GM23338 (cell line): Measurements from ENCODE around the gene JAKMIP1. TPM values are rescaled to one million over a fixed set of nuclear protein-coding genes. Genes with fewer than 3 reads are reported as not detected.

Experiments used
- ATAC-seq: fragments of 200-7000 bp; cut with Tn5 transposase; 3 replicates; pipeline ENCODE4 v1.9.1; 2020
- DNase-seq: peaks from one replicate; pipeline ENCODE4 v3.0.0-alpha.2; 2015; ENCODE audit warnings: low spot score
- H2AFZ ChIP-seq: fragments of 200-600 bp; sonication (generic); 2 replicates; pipeline ENCODE4 v1.8.0; 2016; ENCODE audit warnings: antibody characterized with exemption, mild to moderate bottlenecking, moderate library complexity
- H3F3A ChIP-seq: fragments of 200-600 bp; sonication (generic); replicated peaks from 2 replicates; pipeline ENCODE4 v1.8.0; 2017; ENCODE audit warnings: antibody characterized with exemption, mixed run types, low read depth
- H3K27ac ChIP-seq: fragments of 200-600 bp; sonication (generic); 2 replicates; pipeline ENCODE4 v1.6.1; 2016; ENCODE audit warnings: low read depth
- H3K27me3 ChIP-seq: fragments of 200-600 bp; sonication (generic); 2 replicates; pipeline ENCODE4 v1.8.0; 2016; ENCODE audit warnings: mild to moderate bottlenecking, mixed run types, moderate library complexity; ENCODE audit not compliant: insufficient read depth
- H3K36me3 ChIP-seq: fragments of 200-600 bp; sonication (generic); 2 replicates; pipeline ENCODE4 v1.8.0; 2016; ENCODE audit warnings: mild to moderate bottlenecking; ENCODE audit not compliant: insufficient read depth
- H3K4me1 ChIP-seq: fragments of 200-600 bp; sonication (generic); 2 replicates; pipeline ENCODE4 v1.8.0; 2016; ENCODE audit warnings: mild to moderate bottlenecking, moderate library complexity; ENCODE audit not compliant: insufficient read depth
- H3K4me2 ChIP-seq: fragments of 200-600 bp; sonication (generic); 2 replicates; pipeline ENCODE4 v1.7.1; 2017; ENCODE audit warnings: mixed run types
- H3K4me3 ChIP-seq: fragments of 200-600 bp; sonication (generic); 2 replicates; pipeline ENCODE4 v1.6.1; 2016; ENCODE audit warnings: mixed run types
- H3K79me2 ChIP-seq: fragments of 200-600 bp; sonication (generic); replicated peaks from 2 replicates; pipeline ENCODE4 v1.8.0; 2017; ENCODE audit warnings: mild to moderate bottlenecking; ENCODE audit not compliant: insufficient read depth
- H3K9me2 ChIP-seq: fragments of 200-600 bp; sonication (generic); 2 replicates; pipeline ENCODE4 v1.8.0; 2017; ENCODE audit not compliant: insufficient read depth
- H4K20me1 ChIP-seq: fragments of 200-600 bp; sonication (generic); replicated peaks from 2 replicates; pipeline ENCODE4 v1.8.0; 2017; ENCODE audit warnings: mild to moderate bottlenecking; ENCODE audit not compliant: insufficient read depth
- H3K27ac Mint-ChIP-seq: 2 replicates; pipeline ENCODE4 v1.8.0; 2020; ENCODE audit warnings: inconsistent platforms, mild to moderate bottlenecking, moderate library complexity, mixed read lengths
- H3K27me3 Mint-ChIP-seq: 3 replicates; pipeline ENCODE4 v1.8.0; 2022; ENCODE audit warnings: low read depth, mild to moderate bottlenecking, moderate library complexity, mixed read lengths, inconsistent platforms; ENCODE audit not compliant: insufficient read depth, poor library complexity
- H3K36me3 Mint-ChIP-seq: 3 replicates; pipeline ENCODE4 v1.8.0; 2021; ENCODE audit warnings: low read depth, mild to moderate bottlenecking, inconsistent platforms, moderate library complexity, mixed read lengths
- H3K4me1 Mint-ChIP-seq: 3 replicates; pipeline ENCODE4 v1.8.0; 2020; ENCODE audit warnings: mild to moderate bottlenecking, inconsistent platforms, mixed read lengths
- H3K4me3 Mint-ChIP-seq: 3 replicates; pipeline ENCODE4 v1.8.0; 2021; ENCODE audit warnings: moderate library complexity, mild to moderate bottlenecking, inconsistent platforms, mixed read lengths
- H3K9me3 Mint-ChIP-seq: 3 replicates; pipeline ENCODE4 v1.8.0; 2020; ENCODE audit warnings: moderate library complexity, mild to moderate bottlenecking, inconsistent platforms, mixed read lengths
- CREB1 ChIP-seq: fragments of 250-450 bp; sonication (Bioruptor Pico); IDR thresholded peaks from 2 replicates; pipeline ENCODE4 v1.5.0; 2020; ENCODE audit warnings: low read depth, mild to moderate bottlenecking, moderate library complexity
- EZH2 ChIP-seq: fragments of 200-600 bp; sonication (generic); IDR thresholded peaks from one replicate; pipeline ENCODE4 v1.8.0; 2017; ENCODE audit warnings: antibody characterized with exemption, mild to moderate bottlenecking, low read depth; ENCODE audit not compliant: unreplicated experiment
- EZH2phosphoT487 ChIP-seq: fragments of 200-600 bp; sonication (generic); IDR thresholded peaks from one replicate; pipeline ENCODE4 v1.8.1; 2018; ENCODE audit warnings: antibody characterized with exemption; ENCODE audit not compliant: unreplicated experiment
- JUNB ChIP-seq: IDR thresholded peaks from one replicate; pipeline ENCODE4 v1.6.1; 2016; ENCODE audit warnings: antibody characterized with exemption; ENCODE audit not compliant: unreplicated experiment
- NANOG ChIP-seq: IDR thresholded peaks from 2 replicates; pipeline ENCODE4 v1.6.1; 2016; ENCODE audit warnings: antibody characterized with exemption, borderline replicate concordance
- POLR2AphosphoS5 ChIP-seq: IDR thresholded peaks from 2 replicates; pipeline ENCODE4 v1.6.1; 2016; ENCODE audit warnings: antibody characterized with exemption, low read depth
- STAT1 ChIP-seq: IDR thresholded peaks from one replicate; pipeline ENCODE4 v1.6.1; 2016; ENCODE audit warnings: antibody characterized with exemption; ENCODE audit not compliant: unreplicated experiment
- ZNF114 ChIP-seq: fragments of 250-450 bp; sonication (Bioruptor Pico); IDR thresholded peaks from 2 replicates; pipeline ENCODE4 v1.5.0; 2020; ENCODE audit warnings: mild to moderate bottlenecking, moderate library complexity
- ZNF331 ChIP-seq: fragments of 250-450 bp; sonication (Bioruptor Pico); IDR thresholded peaks from 2 replicates; pipeline ENCODE4 v1.5.0; 2020; ENCODE audit warnings: low read depth, mild to moderate bottlenecking, moderate library complexity
- polyA plus RNA-seq: library from polyadenylated mRNA; unstranded; fragments of >200 nt; fragmentation: Nextera tagmentation; extraction: Ambion mirVana; gene quantifications from 2 replicates; pipeline ENCODE4 v1.2.1, GENCODE V29; 2016
- total RNA-seq: library from RNA; depleted of rRNA; stranded (reverse); fragments of >200 nt; shearing (Covaris generic); gene quantifications from 2 replicates; pipeline ENCODE4 v1.2.3, GENCODE V29; 2014
- TF ChIP-seq, protein P1 (sequence below), 2 experiments: fragments of 200-600 bp in 1 of 2; sonication (generic) in 1 of 2; conservative IDR thresholded peaks; 2 replicates each; pipeline versions ENCODE4 v1.5.1 to v1.6.1; 2016 to 2017; ENCODE audit warnings: antibody characterized with exemption in 2 of 2, low read depth in 2 of 2, mild to moderate bottlenecking in 2 of 2, moderate library complexity in 1 of 2
- TF ChIP-seq, protein P2 (sequence below): IDR thresholded peaks from 2 replicates; pipeline ENCODE4 v1.6.1; 2016; ENCODE audit warnings: antibody characterized with exemption
- TF ChIP-seq, protein P3 (sequence below): IDR thresholded peaks from one replicate; pipeline ENCODE4 v1.6.1; 2018; ENCODE audit warnings: antibody characterized with exemption; ENCODE audit not compliant: unreplicated experiment
- TF ChIP-seq, protein P4 (sequence below): fragments of 250-450 bp; sonication (Bioruptor Pico); IDR thresholded peaks from 2 replicates; pipeline ENCODE4 v1.5.0; 2020; ENCODE audit warnings: mild to moderate bottlenecking, moderate library complexity

JAKMIP1 gene
- total and polyA plus RNA-seq, 2 experiments from 2014 or later = 4.6 to 5.1 TPM

DNA sequence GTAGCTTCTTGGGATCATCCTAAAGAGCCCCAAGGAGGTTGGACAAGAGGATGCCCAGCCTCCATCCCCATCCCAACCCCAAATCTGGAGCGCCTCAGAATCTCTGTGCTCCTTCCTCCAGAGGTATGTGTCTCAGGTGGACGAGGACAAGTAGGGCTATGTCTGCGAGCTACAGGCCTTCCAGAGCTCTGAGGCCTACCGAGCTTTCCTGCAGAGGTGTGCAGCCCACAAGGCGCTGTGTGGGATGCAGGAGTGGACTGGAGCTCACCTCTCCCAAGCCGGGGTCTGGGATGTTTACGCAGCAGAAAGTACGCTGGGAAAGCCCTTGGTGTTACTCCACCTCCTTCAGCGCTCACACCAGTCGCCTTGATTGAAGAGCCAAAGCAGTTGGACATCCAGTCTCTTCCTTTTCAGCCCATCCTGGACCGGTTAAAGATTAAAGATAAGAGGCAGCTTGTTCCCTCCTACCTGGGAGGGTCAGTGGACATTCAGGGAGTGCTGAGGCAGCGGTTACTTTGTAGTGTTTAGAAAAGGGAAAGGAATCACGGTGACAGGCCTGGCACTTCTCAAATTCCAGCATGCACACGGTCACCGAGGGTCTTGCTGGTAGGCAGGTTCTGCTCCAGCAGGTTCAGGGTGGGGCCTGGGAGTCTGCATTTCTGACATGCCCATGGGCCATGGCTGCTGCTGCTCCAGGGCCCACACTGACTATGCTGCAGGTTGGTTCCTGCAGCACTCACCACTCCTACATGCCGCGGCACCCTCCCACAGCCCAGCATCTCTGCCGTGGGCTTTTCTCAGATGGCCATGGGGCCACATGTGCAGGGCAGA is 29.5 kb upstream of the JAKMIP1 start:
- ATAC-seq (no peak), DNase-seq (no peak)
- no peak overlapping the region for H3K4me3 Mint-ChIP-seq
- H3F3A ChIP-seq = no peaks in the 10 kb centered on the region
- TF ChIP-seq ZNF331 (CRISPR knock-in tag) (no peak), CREB1 (no peak), ZNF114 (CRISPR knock-in tag) (no peak), NANOG (no peak), POLR2AphosphoS5 (no peak), EZH2phosphoT487 (no peak), JUNB (no peak), STAT1 (no peak), EZH2 (no peak)
- TF ChIP-seq, protein P1, sequence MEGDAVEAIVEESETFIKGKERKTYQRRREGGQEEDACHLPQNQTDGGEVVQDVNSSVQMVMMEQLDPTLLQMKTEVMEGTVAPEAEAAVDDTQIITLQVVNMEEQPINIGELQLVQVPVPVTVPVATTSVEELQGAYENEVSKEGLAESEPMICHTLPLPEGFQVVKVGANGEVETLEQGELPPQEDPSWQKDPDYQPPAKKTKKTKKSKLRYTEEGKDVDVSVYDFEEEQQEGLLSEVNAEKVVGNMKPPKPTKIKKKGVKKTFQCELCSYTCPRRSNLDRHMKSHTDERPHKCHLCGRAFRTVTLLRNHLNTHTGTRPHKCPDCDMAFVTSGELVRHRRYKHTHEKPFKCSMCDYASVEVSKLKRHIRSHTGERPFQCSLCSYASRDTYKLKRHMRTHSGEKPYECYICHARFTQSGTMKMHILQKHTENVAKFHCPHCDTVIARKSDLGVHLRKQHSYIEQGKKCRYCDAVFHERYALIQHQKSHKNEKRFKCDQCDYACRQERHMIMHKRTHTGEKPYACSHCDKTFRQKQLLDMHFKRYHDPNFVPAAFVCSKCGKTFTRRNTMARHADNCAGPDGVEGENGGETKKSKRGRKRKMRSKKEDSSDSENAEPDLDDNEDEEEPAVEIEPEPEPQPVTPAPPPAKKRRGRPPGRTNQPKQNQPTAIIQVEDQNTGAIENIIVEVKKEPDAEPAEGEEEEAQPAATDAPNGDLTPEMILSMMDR (conservative IDR thresholded peaks at IDR 0.05; ENCODE audit: low read depth in 2 of 2) = no peak
- TF ChIP-seq, protein P2, sequence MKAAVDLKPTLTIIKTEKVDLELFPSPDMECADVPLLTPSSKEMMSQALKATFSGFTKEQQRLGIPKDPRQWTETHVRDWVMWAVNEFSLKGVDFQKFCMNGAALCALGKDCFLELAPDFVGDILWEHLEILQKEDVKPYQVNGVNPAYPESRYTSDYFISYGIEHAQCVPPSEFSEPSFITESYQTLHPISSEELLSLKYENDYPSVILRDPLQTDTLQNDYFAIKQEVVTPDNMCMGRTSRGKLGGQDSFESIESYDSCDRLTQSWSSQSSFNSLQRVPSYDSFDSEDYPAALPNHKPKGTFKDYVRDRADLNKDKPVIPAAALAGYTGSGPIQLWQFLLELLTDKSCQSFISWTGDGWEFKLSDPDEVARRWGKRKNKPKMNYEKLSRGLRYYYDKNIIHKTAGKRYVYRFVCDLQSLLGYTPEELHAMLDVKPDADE = no peak
- TF ChIP-seq, protein P3, sequence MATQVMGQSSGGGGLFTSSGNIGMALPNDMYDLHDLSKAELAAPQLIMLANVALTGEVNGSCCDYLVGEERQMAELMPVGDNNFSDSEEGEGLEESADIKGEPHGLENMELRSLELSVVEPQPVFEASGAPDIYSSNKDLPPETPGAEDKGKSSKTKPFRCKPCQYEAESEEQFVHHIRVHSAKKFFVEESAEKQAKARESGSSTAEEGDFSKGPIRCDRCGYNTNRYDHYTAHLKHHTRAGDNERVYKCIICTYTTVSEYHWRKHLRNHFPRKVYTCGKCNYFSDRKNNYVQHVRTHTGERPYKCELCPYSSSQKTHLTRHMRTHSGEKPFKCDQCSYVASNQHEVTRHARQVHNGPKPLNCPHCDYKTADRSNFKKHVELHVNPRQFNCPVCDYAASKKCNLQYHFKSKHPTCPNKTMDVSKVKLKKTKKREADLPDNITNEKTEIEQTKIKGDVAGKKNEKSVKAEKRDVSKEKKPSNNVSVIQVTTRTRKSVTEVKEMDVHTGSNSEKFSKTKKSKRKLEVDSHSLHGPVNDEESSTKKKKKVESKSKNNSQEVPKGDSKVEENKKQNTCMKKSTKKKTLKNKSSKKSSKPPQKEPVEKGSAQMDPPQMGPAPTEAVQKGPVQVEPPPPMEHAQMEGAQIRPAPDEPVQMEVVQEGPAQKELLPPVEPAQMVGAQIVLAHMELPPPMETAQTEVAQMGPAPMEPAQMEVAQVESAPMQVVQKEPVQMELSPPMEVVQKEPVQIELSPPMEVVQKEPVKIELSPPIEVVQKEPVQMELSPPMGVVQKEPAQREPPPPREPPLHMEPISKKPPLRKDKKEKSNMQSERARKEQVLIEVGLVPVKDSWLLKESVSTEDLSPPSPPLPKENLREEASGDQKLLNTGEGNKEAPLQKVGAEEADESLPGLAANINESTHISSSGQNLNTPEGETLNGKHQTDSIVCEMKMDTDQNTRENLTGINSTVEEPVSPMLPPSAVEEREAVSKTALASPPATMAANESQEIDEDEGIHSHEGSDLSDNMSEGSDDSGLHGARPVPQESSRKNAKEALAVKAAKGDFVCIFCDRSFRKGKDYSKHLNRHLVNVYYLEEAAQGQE = no peak
- TF ChIP-seq, protein P4, sequence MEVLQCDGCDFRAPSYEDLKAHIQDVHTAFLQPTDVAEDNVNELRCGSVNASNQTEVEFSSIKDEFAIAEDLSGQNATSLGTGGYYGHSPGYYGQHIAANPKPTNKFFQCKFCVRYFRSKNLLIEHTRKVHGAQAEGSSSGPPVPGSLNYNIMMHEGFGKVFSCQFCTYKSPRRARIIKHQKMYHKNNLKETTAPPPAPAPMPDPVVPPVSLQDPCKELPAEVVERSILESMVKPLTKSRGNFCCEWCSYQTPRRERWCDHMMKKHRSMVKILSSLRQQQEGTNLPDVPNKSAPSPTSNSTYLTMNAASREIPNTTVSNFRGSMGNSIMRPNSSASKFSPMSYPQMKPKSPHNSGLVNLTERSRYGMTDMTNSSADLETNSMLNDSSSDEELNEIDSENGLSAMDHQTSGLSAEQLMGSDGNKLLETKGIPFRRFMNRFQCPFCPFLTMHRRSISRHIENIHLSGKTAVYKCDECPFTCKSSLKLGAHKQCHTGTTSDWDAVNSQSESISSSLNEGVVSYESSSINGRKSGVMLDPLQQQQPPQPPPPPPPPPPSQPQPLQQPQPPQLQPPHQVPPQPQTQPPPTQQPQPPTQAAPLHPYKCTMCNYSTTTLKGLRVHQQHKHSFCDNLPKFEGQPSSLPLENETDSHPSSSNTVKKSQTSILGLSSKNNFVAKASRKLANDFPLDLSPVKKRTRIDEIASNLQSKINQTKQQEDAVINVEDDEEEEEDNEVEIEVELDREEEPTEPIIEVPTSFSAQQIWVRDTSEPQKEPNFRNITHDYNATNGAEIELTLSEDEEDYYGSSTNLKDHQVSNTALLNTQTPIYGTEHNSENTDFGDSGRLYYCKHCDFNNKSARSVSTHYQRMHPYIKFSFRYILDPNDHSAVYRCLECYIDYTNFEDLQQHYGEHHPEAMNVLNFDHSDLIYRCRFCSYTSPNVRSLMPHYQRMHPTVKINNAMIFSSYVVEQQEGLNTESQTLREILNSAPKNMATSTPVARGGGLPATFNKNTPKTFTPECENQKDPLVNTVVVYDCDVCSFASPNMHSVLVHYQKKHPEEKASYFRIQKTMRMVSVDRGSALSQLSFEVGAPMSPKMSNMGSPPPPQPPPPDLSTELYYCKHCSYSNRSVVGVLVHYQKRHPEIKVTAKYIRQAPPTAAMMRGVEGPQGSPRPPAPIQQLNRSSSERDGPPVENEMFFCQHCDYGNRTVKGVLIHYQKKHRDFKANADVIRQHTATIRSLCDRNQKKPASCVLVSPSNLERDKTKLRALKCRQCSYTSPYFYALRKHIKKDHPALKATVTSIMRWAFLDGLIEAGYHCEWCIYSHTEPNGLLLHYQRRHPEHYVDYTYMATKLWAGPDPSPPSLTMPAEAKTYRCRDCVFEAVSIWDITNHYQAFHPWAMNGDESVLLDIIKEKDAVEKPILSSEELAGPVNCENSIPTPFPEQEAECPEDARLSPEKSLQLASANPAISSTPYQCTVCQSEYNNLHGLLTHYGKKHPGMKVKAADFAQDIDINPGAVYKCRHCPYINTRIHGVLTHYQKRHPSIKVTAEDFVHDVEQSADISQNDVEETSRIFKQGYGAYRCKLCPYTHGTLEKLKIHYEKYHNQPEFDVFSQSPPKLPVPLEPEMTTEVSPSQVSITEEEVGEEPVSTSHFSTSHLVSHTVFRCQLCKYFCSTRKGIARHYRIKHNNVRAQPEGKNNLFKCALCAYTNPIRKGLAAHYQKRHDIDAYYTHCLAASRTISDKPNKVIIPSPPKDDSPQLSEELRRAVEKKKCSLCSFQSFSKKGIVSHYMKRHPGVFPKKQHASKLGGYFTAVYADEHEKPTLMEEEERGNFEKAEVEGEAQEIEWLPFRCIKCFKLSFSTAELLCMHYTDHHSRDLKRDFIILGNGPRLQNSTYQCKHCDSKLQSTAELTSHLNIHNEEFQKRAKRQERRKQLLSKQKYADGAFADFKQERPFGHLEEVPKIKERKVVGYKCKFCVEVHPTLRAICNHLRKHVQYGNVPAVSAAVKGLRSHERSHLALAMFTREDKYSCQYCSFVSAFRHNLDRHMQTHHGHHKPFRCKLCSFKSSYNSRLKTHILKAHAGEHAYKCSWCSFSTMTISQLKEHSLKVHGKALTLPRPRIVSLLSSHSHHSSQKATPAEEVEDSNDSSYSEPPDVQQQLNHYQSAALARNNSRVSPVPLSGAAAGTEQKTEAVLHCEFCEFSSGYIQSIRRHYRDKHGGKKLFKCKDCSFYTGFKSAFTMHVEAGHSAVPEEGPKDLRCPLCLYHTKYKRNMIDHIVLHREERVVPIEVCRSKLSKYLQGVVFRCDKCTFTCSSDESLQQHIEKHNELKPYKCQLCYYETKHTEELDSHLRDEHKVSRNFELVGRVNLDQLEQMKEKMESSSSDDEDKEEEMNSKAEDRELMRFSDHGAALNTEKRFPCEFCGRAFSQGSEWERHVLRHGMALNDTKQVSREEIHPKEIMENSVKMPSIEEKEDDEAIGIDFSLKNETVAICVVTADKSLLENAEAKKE (CRISPR knock-in tag) = no peak
- H3K4me1 Mint-ChIP-seq = peaks cover 6% of the 10 kb centered on the region
- H3K4me2 ChIP-seq = no peak overlapping the region
- H3K4me3 ChIP-seq = no peak overlapping the region
- H3K4me1 ChIP-seq = no peaks in the 10 kb centered on the region
- H3K27me3 ChIP-seq = no peaks in the 10 kb centered on the region
- no peak overlapping the region for H3K27ac ChIP-seq
- no peaks in the 10 kb centered on the region for H3K79me2 ChIP-seq
- no peaks in the 10 kb centered on the region for H3K36me3 ChIP-seq
- peaks cover 14% of the 10 kb centered on the region for H3K27me3 Mint-ChIP-seq
- H3K36me3 Mint-ChIP-seq = no peaks in the 10 kb centered on the region
- H3K9me3 Mint-ChIP-seq = no peaks in the 10 kb centered on the region
- no peaks in the 10 kb centered on the region for H4K20me1 ChIP-seq
- no peak overlapping the region for H2AFZ ChIP-seq
- no peak overlapping the region for H3K27ac Mint-ChIP-seq
- no peaks in the 10 kb centered on the region for H3K9me2 ChIP-seq
